ENCODE data around the gene DUSP8. TPM values are rescaled to one million over a fixed set of nuclear protein-coding genes. Genes with fewer than 3 reads are reported as not detected.

The DUSP8 gene
- total RNA-seq, 1 experiment from 2014 or later: 7.7 TPM

DNA sequence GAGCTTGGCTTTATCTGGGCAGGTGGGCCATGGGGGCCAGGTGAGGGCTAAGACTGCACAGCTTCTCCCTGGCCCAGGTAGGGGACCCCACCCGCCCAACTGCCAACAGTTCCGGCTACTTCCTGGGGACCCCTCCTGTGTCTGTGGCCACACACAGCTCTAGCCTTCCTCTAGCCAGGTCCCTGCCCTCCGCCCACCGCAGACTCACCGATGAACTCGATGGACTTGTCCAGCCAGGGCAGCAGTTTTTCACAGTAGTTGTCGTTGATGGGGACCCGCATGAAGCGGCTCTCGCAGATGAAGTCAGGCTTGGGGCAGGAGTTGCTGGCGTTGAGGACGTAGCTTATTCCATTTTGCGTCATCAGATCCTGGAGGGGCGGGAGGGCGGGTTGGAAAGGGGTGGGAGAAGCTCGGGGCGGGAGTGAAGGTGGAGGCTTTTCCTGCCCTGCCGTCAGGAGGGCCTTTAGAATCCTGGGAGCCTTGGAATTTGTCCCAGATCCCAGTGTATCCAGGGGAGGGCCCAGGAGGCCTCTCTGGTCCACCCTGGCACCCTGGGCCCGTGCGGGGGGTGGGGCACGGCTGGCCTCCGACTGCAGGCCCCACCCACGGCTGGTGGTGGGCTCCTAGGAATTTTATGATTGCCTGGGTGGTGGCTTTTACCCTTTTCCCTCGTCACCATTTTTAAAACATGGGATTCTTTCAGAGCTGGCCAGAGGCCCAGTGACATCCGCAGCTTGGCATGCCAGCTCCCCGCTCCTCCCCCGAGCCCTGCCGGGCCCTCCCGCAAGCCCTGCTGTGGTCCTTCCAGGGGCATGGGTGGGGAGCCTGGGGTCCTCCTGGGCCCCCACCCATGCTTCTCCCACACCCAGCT is 13.9 kb downstream of the DUSP8 start:
- H3K9me3 Mint-ChIP-seq (ENCODE audit: unreplicated experiment): no peaks in the 10 kb centered on the region
- ChIA-PET CTCF (interaction anchor here (0.9 to 1.0 kb wide), 2 partner anchors 11 to 16 kb away, joined by 3 to 4 read pairs; no protein-coding TSS in a partner anchor), POLR2A (no interaction called here)
- no peaks in the 10 kb centered on the region for H3K27me3 Mint-ChIP-seq (ENCODE audit: insufficient read depth, unreplicated experiment)
- H3K9me3 ChIP-seq: no peaks in the 10 kb centered on the region
- H3K4me1 ChIP-seq: peaks cover 13% of the 10 kb centered on the region
- intact Hi-C loops (cut with micrococcal nuclease; ENCODE audit: unreplicated experiment): no loop called here
- no peaks in the 10 kb centered on the region for H3K36me3 ChIP-seq (ENCODE audit: control insufficient read depth, insufficient read depth, low read length)
- no peak for DNase-seq
- no peak overlapping the region for H3K4me3 ChIP-seq (ENCODE audit: low read depth, low read length)
- H3K4me3 Mint-ChIP-seq (ENCODE audit: unreplicated experiment): no peak overlapping the region
- no peak overlapping the region for H3K27ac Mint-ChIP-seq (ENCODE audit: unreplicated experiment)
- TF ChIP-seq, protein P1, sequence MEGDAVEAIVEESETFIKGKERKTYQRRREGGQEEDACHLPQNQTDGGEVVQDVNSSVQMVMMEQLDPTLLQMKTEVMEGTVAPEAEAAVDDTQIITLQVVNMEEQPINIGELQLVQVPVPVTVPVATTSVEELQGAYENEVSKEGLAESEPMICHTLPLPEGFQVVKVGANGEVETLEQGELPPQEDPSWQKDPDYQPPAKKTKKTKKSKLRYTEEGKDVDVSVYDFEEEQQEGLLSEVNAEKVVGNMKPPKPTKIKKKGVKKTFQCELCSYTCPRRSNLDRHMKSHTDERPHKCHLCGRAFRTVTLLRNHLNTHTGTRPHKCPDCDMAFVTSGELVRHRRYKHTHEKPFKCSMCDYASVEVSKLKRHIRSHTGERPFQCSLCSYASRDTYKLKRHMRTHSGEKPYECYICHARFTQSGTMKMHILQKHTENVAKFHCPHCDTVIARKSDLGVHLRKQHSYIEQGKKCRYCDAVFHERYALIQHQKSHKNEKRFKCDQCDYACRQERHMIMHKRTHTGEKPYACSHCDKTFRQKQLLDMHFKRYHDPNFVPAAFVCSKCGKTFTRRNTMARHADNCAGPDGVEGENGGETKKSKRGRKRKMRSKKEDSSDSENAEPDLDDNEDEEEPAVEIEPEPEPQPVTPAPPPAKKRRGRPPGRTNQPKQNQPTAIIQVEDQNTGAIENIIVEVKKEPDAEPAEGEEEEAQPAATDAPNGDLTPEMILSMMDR (IDR thresholded peaks at IDR 0.05; ENCODE audit: insufficient read depth in 1 of 2, low read depth in 1 of 2, low read length in 1 of 2, severe bottlenecking in 1 of 2, unreplicated experiment in 1 of 2): no peak
- peaks cover 8% of the 10 kb centered on the region for H3K4me1 Mint-ChIP-seq (ENCODE audit: low read depth, unreplicated experiment)
- no peaks in the 10 kb centered on the region for H3K27me3 ChIP-seq (replicated peaks; ENCODE audit: control insufficient read depth, insufficient read depth, low read length)
- no TSS peak for BruUV-seq (replicated peaks)
- H3K36me3 Mint-ChIP-seq (ENCODE audit: insufficient read depth, unreplicated experiment): peaks cover 5% of the 10 kb centered on the region

DNA sequence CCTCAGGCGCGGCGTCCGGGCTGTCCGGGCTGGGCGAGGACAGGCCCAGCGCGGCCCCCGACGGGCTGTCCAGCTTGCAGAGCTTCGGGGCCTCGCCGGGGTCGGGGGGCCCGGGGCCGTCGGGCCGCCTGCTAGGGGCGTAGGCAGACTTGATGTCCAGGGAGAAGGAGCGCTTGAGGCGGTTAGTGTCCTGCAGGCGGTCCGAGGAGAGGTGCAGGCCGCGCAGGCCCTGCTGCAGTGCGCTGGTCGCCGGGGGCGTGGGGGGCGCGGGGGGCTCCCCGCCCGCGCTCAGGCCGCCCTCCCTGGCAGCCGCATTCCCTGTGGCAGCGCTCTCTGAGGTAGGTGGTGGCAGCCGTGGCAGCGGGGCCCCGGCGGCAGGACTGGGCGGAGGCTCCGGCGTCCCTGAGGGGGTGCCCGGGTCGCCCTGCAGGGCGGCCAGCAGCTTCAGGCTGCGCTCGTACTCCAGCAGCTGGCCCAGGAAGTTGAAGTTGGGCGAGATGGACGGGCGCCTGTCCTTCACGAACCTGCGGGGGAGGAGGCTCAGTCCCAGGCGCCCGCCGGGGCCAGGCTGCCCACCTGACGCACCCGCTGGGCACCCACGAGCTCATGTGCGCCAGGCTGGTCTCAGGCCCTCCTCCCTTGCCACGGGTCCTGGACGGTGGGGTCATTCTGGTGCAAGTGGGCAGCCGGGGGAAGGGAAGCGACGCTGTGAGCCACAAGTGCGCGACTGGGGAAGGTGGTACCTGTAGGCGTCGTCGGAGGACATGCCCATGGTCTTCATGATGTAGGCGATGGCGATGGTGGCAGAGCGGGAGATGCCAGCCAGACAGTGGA is 14.8 kb downstream of the DUSP8 start:
- H3K4me1 ChIP-seq: peaks cover 13% of the 10 kb centered on the region
- BruUV-seq (replicated peaks): no TSS peak
- no peaks in the 10 kb centered on the region for H3K36me3 ChIP-seq (ENCODE audit: control insufficient read depth, insufficient read depth, low read length)
- Mint-ChIP-seq H3K4me1 (ENCODE audit: low read depth, unreplicated experiment) (peaks cover 8% of the 10 kb centered on the region), H3K27me3 (ENCODE audit: insufficient read depth, unreplicated experiment) (no peaks in the 10 kb centered on the region), H3K27ac (ENCODE audit: unreplicated experiment) (no peak overlapping the region), H3K4me3 (ENCODE audit: unreplicated experiment) (no peak overlapping the region), H3K9me3 (ENCODE audit: unreplicated experiment) (no peaks in the 10 kb centered on the region), H3K36me3 (ENCODE audit: insufficient read depth, unreplicated experiment) (peaks cover 5% of the 10 kb centered on the region)
- H3K4me3 ChIP-seq (ENCODE audit: low read depth, low read length): no peak overlapping the region
- H3K9me3 ChIP-seq: no peaks in the 10 kb centered on the region
- intact Hi-C loops (cut with micrococcal nuclease; ENCODE audit: unreplicated experiment): no loop called here
- TF ChIP-seq, protein P1 (IDR thresholded peaks at IDR 0.05; ENCODE audit: insufficient read depth in 1 of 2, low read depth in 1 of 2, low read length in 1 of 2, severe bottlenecking in 1 of 2, unreplicated experiment in 1 of 2): no peak
- H3K27me3 ChIP-seq (replicated peaks; ENCODE audit: control insufficient read depth, insufficient read depth, low read length): no peaks in the 10 kb centered on the region
- DNase-seq: no peak
- CTCF ChIA-PET: interaction anchor here (1.0 kb wide), 1 partner anchor 10 kb away, joined by 3 read pairs; no protein-coding TSS in a partner anchor
- POLR2A ChIA-PET: no interaction called here

DNA sequence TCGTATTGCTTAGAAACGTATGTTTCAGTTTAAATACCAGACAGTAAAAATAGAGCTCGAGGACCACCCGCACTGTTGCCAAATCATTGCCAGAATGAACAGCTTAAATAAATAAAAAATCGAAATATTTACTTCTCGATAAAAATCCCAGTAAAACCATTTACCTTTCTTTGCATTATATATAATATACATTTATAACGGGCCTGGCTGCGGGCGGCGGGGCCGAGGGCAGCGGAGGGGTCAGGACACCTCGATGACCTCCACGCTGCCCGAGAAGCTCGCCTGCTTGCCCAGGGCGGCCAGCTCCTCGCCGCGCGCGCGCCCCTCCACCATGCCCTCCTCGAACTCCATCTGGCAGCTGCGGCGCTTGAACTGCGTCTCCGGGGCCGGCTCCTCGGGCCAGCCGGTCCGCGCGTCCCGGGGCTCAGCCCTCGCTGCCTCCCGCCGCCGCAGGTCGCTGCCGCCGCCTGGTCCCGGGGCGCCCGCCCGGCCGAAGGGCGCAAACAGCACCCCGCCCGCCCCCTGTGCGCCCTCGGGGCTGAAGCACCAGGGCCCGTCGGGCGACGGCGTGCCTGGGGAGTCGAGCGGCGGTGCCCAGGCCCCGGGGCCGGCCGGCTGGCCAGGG is 15.7 kb downstream of the DUSP8 start:
- Mint-ChIP-seq H3K36me3 (ENCODE audit: insufficient read depth, unreplicated experiment) (peaks cover 5% of the 10 kb centered on the region), H3K27ac (ENCODE audit: unreplicated experiment) (no peak overlapping the region)
- POLR2A ChIA-PET: no interaction called here

More for the DNA sequence above, 15.7 kb downstream of the DUSP8 start:
- Mint-ChIP-seq H3K9me3 (ENCODE audit: unreplicated experiment) (no peaks in the 10 kb centered on the region), H3K4me1 (ENCODE audit: low read depth, unreplicated experiment) (peaks cover 8% of the 10 kb centered on the region), H3K27me3 (ENCODE audit: insufficient read depth, unreplicated experiment) (no peaks in the 10 kb centered on the region), H3K4me3 (ENCODE audit: unreplicated experiment) (no peak overlapping the region)
- Histone ChIP-seq H3K4me3 (ENCODE audit: low read depth, low read length) (no peak overlapping the region), H3K4me1 (peaks cover 13% of the 10 kb centered on the region), H3K36me3 (ENCODE audit: control insufficient read depth, insufficient read depth, low read length) (no peaks in the 10 kb centered on the region), H3K9me3 (no peaks in the 10 kb centered on the region), H3K27me3 (replicated peaks; ENCODE audit: control insufficient read depth, insufficient read depth, low read length) (no peaks in the 10 kb centered on the region)
- intact Hi-C loops (cut with micrococcal nuclease; ENCODE audit: unreplicated experiment): no loop called here
- CTCF ChIA-PET: interaction anchor here (0.6 to 1.5 kb wide), 3 partner anchors 10 to 19 kb away, joined by 5 to 7 read pairs (median 6); no protein-coding TSS in a partner anchor
- TF ChIP-seq, protein P1 (IDR thresholded peaks at IDR 0.05; ENCODE audit: insufficient read depth in 1 of 2, low read depth in 1 of 2, low read length in 1 of 2, severe bottlenecking in 1 of 2, unreplicated experiment in 1 of 2): no peak
- no peak for DNase-seq
- BruUV-seq (replicated peaks): no TSS peak

Data from Caco-2 (cell line).